Urothelium cell line (cell line): Measurements from ENCODE around the gene SPNS1.
"Not testable (repeated sequence)": the region's sequence is repeated elsewhere in the genome, so short reads cannot be mapped to it uniquely, and the experiment has no call there.

ENCODE experiments used
- DNase-seq: peaks from one replicate; pipeline ENCODE4 v3.0.0; 2011; ENCODE audit warnings: low spot score, mixed read lengths
- FAIRE-seq: peaks from 2 replicates; lab custom pipeline; 2011; peaks lifted over from hg19 to GRCh38; lab: Jason Lieb, UNC

SPNS1 gene

DNA sequence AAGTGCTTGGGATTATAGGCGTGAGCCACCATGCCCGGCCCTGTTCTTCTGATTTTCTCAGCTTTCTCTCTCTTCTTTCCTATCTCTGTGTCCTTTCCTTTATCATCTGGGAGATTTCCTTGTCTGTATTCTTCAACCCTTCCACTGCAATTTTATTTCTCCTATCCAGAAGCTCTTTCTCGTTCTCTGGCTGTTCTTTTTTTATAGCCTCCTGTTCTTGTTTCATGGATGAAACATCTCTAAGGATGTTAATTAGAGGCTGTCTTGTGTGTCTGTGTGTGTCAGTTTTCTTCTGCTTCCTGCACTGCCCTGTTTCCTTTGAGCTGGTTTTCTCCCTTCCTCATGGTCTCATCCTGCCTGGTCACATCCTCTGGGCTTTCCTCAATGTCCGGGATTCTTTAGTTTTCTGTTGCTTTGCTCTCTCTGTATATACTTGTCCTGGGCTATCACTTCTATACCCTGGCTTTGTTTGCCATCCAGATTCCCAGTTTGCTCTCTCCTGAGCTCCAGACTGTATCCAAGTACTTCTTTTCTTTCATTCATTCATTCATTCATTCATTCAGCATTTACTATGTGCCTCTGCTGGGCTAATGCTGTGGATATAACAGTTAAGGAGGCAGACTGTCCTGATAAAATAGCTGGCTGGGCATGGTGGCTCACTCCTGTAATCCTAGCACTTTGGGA is 12.7 kb downstream of the SPNS1 start:
- FAIRE-seq (no peak), DNase-seq (no peak)

DNA sequence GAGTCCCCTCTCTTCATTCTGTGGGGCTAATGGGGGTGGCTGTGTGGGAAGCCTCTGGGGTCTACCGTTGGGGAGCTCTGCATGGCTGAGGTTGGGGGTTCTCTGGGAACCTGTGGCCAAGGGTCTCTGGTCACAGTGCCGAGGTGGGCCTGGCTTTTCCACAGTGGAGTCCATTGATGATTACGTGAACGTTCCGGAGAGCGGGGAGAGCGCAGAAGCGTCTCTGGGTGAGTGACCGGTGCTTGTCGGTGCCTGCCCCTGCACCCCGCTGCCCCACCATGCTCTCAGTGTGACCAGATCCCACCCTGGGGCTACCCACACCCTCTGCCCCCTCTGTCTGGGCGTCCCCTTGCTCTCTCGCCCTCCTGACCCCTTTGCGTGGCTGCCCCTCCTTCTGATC is 14.8 kb downstream of the SPNS1 start:
- DNase-seq (no peak), FAIRE-seq (no peak)

DNA sequence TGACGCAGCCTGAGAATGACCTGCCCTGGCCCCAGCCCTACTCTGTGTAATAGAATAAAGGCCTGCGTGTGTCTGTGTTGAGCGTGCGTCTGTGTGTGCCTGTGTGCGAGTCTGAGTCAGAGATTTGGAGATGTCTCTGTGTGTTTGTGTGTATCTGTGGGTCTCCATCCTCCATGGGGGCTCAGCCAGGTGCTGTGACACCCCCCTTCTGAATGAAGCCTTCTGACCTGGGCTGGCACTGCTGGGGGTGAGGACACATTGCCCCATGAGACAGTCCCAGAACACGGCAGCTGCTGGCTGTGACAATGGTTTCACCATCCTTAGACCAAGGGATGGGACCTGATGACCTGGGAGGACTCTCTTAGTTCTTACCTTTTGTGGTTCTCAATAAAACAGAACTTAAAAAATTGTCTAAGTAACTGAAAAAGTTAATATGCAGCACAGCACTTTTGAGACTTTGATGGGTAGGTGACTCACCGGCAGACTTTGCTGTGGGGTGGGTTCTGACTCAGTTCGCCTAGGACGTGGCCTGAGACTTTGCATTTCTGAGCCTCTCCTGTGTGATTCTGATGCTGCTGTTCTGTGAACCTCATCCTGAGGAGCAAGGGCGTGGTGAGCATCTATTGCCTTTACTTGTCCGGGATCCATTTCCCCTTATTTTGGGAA is 15.9 kb downstream of the SPNS1 start:
- no peak for FAIRE-seq
- no peak for DNase-seq

DNA sequence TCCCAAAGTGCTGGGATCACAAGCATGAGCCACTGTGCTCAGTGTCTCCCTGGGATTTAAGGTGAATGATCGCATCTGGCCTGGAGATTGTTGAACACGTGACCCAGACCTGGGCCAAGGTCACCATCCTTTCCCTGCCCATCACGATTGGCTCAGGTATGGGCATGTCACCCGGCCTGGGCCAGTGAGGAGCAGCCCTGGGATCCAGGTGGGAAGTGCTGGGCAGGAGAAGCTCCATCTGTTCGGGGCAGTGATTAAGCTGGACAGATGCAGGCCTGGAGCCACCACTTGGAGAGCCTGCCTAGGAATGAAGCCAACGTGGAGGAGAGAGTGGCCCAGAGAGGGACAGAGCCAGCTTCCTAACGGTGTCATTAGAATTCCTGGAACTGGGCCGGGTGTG is 17.1 kb downstream of the SPNS1 start:
- FAIRE-seq (no peak), DNase-seq (no peak)

- FAIRE-seq (no peak), DNase-seq (no peak)
Measured at GRCh38 chr16:28992496-28992895, 17.9 kb downstream of the SPNS1 start.

- DNase-seq (no peak), FAIRE-seq (no peak)
Measured at GRCh38 chr16:28998837-28999236, 24.3 kb downstream of the SPNS1 start.

- no peak for FAIRE-seq
- DNase-seq = no peak
Measured at GRCh38 chr16:28999577-28999976, 25.0 kb downstream of the SPNS1 start.

GRCh38 chr16:29000019-29000418 is 25.4 kb downstream of the SPNS1 start:
- DNase-seq (no peak), FAIRE-seq (no peak)

DNA sequence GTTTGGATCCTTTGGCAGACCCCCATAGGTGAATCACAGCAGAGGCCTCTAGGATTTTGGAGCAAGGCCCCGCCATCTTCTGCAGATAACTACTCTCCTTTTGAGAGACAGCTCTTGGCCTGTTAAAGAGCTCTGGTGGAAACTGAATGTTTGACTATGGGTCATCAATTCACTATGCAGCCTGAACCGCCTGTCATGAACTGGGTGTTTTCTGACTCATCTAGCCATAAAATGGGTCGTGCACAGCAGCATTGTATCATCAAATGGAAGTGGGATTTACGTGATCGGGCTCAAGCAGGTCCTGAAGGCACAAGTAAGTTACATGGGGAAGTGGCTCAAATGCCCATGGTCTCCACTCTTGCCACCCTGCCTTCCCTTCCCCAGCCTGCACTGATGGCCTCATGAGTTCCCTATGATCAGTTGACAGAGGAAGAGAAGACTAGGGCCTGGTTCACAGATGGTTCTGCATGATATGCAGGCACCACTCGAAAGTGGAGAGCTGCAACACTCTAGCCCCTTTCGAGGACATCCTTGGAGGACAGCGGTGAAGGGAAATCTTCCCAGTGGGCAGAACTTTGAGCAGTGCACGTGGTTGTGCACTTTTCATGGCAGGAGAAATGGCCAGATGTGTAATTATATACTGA is 30.0 kb downstream of the SPNS1 start:
- not testable (repeated sequence) for DNase-seq, FAIRE-seq

DNA sequence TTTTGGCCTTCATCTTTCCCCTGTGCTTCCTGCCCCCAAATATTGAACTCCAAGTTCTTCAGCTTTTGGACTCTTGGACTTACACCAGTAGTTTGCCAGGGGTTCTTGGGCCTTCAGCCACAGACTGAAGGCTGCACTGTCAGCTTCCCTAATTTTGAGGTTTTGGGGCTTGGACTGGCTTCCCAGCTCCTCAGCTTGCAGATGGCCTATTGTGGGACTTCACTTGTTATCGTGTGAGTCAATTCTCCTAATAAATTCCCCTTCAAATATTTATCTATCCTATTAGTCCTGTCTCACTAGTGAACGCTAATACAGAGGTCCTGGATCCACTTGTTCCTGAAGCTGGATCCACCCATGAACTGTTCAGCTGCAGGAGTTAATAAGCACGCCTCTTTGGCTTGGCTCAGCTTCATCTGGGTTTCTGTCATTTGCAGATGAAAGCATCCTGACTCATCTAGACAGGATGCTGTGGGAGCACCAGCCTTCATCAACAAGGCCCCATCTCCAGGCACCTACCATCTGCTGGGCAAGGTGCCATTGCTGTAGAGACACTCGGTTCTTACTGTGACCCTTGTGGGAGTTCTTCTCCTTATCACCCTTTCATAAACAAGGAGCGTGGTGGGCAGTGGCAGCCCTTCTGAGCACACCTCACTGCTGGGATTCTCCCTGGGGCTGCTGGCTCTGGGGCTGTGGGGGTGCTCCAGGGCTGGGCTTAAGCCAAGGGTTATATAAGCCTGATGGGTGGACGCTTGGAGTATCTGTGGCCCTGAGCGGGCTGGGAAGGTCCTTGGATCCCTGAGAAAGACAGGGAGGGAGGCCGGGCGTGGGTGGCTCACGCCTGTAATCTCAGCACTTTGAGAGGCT is 33.4 kb downstream of the SPNS1 start:
- peak; percentile 67 for DNase-seq
- no peak for FAIRE-seq

GRCh38 chr16:29009050-29009837 is 34.7 kb downstream of the SPNS1 start:
- no peak for FAIRE-seq
- no peak for DNase-seq

DNA sequence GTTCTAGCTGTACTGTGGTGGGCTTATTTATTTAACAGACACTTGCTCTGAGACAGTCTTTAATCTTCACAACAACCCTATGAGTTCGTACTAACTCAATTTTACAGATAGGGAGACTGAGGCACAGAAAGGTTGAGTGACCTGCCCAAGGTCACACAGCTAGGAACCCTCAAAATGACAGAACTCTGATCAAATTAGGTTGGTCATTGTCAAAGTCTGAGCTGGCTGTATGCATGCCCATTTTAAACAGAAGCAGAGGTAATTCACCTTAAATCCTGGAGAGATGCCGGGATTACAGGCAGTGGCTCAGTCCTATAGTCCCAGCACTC is 35.2 kb downstream of the SPNS1 start:
- no peak for FAIRE-seq

DNA sequence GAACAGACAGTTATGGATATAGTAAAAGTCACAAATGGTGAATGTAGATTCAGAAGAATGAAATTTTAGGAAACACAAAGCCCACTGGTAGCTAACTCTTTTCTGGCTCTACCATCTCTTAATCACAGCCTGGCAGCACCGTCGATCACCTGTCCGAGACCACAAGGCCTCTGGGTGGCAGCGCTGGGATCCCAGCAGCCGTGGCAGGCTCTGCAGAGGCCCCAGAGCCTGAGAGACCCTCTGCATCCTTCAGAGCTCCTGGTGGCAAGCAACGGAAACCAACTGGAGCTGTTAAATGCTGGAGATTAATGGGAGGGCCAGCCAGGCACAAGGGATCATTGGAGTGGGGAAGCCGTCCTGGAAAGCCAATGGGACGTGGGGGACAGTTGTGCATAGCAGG is 36.5 kb downstream of the SPNS1 start:
- FAIRE-seq (no peak), DNase-seq (no peak)

More for the DNA sequence above, 35.2 kb downstream of the SPNS1 start:
- no peak for DNase-seq

GRCh38 chr16:29011851-29012250 is 37.3 kb downstream of the SPNS1 start:
- DNase-seq = no peak
- no peak for FAIRE-seq

DNA sequence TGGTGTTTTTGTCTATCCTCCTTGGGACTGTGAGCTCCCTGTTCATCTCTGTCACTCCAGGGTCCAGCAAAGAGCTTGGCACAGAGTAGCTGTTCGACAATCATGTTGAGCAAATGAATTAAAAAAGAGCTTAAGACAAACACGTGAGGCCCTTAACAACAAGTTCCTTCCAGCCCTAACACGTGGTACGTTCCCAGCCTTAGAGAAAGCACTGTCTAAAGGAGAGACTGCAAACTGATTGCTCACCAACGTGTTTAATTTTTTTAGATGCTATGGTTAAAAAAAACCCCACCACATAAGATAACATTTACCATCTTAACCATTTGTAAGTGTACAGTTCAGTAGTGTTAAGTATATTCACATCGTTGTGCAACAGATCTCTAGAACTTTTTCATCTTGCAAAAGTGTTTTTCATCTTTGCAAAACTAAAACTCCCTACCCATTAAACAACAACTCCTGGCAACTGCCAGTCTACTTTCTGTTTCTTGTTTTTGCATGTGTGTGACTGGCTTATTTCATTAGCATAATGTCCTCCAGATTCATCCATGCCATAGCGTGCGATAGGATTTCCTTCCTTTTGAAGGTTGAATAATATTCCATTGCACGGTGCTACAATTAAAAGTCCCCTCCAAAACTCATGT is 38.5 kb downstream of the SPNS1 start:
- no peak for DNase-seq
- FAIRE-seq = no peak

DNA sequence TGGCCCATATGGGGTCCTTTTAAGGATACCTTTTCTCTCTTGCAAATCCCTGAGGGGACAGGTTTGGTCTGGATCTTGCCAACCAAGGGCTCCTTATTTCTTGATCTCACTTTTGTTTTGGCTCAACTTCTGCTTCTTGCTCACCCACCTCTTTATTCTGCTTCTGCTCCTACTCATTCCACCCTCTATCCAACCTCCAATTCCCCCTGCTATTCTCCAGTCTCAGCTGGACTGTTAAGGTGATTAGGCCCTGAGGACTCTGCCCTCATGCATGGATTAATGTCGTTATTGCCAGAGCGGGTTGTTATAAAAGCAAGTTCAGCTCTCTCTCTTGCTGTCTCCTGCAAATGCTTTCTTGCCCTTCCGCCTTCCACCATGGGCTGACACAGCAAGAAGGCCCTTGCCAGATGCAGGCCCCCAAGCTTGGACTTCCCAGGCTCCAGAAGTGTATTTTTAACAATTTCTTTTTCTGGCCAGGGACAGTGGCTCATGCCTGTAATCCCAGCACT is 40.0 kb downstream of the SPNS1 start:
- FAIRE-seq (no peak), DNase-seq (no peak)

GRCh38 chr16:29022196-29022595 is 47.6 kb downstream of the SPNS1 start:
- no peak for DNase-seq
- FAIRE-seq = no peak

GRCh38 chr16:29023279-29024277 is 49.0 kb downstream of the SPNS1 start:
- DNase-seq (no peak), FAIRE-seq (no peak)

DNA sequence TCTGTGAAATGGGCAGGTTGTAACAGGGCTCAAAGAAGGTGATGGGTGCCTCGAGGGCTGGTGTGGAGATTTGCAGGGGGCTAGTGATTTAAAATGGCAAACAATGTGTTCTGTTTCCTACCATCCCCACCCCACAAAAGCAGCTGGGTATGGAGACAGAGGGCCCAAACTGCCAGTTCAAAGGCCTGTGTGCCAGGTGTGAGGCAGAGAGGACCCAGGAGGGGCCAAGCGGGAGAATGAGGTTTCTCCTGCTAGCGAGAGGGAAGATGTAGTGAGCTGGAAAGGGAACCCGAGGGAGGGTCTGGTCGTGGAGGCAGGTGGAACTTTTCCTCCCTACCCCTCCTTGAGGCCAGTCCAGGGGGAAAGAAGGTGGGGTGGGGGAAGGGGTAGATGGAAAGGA is 49.7 kb downstream of the SPNS1 start:
- DNase-seq = no peak
- FAIRE-seq = no peak
